Hippocampal formation (tissue), 2 donors: ENCODE measurements around the gene FAM120B.

ENCODE experiments used
- DNase-seq, 2 donors: peaks; one replicate each; lab custom pipeline; 2025; lab: John Stamatoyannopoulos, UW

FAM120B gene

DNA sequence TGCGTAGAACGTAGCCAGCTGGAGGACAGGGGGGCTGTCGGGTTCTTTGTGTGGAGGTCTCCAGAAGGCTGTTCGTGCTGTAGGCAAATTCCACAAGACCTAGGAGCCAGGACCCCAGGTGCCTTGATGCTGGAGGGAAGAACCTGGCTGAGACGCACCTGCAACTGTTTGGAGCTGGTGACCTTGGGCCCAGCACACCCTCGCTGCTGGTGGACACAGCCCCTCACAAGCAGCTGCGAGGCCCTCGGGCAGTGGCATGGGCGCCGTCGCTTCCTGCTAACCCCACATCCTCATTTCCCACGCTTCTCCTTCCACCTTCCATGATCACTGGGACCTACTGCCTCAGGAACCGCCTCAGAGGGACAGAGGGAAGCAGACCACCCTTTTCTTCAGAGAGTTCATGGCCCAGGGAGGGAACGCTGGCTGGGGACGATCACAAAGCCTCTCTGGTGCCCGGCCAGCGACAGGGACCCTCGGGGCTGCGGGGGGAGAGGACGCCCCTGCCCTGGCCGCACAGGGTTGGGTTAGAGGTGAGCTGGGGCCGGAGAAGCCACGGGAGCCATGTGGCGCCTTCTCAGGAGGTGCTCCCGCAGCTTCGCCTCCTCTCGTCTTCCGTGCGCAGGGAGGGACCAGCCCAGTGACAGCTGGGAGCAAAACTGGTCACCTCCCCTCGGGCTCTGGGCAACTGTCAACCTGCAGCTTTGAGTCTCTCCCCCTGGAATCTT, 34.1 kb upstream of the FAM120B start:
- DNase-seq, result no peak

DNA sequence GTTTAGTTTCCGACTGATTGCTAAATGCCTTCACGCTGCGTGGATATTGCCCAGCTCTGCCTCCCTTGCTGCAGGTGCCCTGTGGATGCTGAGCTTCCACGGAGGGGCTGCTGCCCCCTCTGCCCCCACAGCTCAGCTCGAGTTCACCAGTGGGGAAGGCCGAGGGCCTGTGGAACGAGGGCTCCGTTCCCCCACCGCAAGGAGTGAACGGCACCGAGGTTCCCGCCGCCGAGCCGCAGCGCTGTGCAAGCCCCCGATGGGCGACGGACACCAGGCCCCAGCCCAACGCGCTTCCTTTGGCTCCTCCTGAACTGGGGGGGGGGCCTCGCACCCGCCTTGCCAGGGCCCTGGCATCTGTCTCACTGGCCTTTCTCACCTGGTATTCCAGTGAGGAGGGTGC, 33.4 kb upstream of the FAM120B start:
- no peak for DNase-seq

DNA sequence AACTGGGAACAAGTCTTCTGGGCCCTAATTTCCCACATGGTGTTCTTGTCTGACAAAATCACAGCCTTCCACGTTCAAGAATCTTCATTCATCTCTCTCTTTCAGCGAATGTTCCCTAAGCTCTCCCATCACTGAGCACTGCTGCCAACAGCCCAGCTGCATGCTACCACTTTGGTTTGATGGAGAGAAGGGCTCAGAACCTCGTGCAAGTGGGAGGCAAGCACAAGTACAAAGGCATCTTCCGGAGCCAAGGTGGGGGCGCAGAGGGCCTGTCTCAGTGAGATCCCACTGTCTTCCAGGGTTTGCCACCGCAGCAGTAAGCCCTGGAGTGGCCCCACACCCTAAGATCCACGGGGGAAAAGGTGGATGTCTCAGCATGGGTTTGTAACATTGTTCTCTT, 32.9 kb upstream of the FAM120B start:
- DNase-seq, result no peak

DNA sequence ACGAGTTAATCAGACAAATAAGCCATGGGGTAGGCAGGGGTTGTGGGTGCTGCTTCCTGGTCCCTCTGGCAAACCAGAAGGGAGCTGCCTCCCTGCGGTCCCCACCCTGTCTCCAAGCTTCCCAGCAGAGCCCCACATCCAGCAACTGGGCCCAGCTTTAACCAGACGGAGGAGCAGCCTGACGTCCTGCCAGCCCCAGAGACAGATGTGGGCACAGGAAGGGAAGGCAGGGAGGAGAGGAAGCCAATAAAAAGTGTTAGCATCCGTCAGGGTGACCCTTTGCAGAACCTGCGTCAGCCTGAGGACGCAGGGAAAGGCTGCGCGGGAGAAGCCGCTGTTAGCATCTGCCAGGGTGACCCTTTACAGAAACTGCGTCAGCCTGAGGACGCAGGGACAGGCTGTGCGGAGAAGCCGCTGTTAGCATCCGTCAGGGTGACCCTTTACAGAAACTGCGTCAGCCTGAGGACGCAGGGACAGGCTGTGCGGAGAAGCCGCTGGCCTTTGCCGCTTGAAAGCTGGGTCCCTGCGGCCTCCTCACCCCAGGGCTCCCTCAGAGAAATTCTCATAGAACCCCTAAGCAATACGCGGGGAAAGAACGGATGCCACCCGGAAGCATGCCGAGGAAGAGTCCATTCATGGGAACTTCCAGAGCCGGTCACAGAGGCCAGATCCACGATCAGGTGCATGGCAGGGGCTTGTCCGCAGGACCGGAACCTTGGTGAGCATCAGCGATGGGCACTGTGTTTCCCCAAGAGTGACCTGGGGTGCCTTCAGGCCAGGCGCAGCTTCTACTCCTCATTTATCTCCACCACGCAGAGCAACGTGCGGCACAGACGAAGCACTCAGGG, 31.6 kb upstream of the FAM120B start:
- DNase-seq, result no peak

DNA sequence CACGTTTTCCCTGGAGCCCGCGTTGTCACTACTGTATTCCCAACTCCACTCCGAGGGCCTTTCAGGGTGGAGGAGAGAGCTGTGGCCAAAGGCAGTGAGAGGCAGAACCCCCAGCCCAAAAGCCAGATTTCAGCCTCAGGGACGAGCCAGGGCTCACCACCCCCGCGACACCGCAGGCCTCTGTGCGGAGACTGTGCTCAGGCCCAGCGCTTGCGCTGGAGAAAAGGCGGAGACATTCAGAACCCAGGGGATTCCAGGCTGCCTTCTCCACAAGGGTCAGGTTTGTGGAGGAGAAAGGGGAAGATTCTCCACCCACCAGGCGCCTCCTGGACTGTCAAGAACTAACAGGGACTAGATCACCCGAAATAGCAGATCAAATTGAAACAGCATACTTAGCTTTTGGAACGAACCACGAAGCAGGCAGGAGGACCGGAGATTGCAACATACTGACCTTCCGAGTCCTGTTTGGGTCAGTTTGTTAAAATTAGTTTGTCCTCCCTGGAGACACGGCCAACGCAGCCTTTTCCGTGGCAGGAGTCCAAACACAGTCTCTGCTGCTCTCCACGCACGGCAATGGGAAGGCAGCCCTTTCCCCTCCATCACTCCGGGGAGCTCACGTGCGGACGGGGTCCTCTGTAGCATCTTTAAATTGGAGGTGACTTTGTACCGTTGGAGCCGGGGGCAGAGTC, 30.0 kb upstream of the FAM120B start:
- DNase-seq, result no peak

DNA sequence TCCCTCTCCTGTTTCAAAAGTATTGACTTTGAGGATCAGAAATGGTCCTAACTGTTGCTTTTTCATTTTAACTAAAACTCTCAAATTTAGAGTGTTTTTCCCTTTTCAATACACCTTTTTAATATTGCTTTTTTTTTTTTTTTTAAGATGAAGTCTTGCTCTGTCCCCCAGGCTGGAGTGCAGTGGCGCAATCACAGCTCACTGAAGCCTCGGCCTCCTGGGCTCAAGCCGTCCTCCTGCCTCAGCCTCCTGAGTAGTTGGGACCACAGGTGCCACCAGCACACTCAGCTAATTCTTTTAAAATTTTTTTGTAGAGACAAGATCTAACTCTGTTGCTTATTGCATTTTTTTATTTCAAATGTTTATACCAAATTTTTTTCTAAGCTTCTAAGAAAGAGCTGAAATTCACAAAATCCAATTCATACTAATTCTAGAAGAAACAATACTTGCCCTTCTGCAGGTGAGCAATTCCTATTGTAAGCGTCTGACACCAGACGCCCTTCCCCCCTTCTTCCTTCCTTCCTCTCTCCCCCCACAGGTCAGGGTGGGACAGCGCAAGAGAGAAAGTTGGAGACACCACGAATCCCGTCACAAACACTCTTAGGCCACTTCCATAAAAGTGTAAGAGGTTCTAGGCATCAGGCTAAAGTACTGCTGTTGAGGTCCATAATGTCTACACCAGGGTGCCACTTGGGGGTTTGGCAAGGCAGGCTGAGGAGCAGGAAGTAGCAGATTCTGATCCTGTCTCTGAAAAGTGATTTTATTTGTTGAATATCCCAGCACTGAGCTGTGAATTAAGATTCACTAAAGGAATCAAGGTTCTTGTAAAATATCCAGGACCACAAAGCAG, 28.4 kb upstream of the FAM120B start:
- no peak for DNase-seq

DNA sequence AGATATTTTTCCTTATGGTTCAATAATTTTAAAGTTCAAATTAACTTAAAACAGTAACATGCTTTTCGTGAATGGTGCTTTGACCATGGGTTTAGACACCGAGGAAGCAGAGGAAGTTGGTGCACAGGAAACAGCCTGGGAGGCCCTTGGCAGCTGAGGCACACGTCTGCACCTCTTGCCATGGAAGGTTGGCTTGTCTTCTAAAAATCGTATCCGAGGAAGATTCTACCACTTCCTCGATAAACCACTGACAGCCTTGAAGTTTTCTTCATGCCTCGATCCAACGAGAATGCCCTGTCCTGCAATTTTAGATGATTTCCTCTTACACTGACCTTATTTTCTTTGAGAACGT, 27.8 kb upstream of the FAM120B start:
- DNase-seq, result no peak

DNA sequence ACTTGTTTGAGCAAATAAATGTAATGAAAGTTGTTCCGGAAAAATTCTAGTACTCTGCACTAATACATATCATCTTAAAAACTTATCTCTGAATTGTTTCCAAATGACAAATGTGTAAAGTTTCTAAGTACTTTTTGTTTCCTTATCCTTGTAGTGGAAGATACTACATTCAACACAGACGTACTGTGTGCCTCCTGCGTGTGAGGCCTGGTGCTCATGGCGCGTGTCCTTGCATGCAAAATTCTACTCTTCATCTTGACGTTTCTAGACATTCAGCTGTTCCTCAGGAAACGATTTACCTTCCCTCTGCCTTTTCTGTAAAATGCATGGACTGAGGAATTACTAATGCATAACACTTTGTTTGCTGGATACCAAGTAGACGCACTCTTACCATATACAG, 27.1 kb upstream of the FAM120B start:
- no peak for DNase-seq

DNA sequence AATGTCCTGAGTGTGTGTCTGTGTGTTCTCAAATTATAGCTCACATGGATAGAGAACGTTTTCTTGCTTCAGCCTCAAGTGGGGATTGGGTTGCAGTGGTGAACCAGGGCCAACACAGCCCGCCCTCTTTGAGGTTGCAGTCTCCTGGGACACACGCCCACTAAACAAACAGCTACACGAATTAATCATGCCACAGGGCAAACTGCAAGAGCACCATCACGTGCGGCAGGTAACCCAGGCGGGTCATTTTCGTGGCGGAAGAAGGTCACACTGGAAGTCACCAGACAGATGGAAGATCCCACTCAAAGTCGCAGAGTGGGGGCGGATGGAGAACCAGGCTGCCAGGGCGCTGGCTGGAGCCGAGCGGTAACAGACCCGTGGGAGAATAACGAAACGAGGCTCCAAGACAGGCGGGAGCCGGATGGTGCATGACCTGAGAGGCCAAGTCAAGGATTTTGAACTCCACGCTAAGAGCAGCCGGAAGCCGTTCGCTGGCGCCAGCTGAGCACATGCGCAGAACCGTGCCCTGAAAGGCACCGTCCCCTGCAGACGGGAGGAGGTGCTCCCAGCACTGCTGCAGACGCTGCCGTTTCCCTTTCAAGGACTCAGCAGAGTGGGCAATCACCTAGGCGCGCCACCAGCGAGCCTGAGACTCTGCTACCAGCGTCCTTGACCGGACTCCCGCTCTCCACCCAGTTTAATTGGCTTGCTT, 26.4 kb upstream of the FAM120B start:
- no peak for DNase-seq

DNA sequence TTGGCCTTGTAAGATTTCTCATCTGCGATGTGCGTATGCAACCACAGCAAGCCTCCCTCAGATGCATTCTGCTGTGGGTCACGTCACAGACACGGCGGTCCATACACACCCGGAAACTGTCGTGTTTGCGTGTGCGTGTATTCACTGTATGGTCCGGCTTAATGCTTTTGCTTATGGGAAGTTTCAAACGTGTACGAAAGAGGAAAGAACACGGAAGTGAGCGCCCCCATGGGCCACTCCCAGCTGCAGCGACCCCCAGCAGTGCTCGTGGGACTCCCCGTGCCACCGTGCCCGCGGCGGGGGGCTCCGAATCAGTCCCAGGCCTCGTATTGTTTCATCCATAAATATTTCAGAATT, 25.9 kb upstream of the FAM120B start:
- DNase-seq, result no peak

DNA sequence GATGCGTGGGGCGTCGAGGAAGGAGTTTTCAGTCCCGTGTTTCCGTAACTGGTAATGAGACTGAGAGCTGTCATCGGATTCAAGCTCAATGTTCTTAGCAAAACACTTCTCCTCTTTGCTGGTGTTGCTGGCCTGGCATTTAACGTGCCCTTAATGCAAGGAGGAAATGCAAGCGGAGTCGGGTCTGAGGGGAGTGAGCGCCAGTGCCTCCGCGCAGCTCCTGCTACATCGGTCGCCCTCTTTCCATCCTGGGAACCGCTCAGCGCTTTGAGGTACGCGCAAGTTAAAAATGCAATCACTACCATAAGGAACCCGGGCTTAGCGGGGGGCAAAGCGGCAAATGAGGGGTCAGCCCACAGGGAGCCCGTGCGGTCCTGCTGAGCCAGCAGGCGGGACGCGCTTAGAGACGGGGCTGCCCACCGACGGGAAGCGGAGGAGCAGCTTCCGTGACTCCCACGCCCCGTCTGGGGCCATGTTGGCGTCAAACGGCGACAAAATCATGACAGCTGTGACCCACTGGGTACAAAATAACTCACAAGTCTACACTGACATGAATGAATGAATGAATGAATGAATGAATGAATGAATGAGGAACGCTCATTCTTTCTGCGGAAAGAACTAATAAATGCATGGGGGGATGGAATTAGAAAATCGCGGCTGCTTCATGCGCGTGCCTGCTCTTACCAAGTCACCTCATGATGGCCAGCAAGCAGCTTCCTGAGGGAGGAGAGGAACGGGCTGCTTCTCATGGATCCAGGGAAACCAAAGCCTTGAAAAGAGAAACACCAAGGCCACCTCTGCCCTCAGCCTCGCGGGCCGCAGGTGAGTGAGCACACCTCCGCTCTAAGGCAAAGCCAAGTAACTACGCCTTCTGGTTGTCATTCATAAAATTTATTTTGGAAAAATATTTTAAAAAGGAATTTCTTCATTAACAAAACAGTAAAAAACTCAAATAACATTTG, 24.9 kb upstream of the FAM120B start:
- DNase-seq, result no peak

DNA sequence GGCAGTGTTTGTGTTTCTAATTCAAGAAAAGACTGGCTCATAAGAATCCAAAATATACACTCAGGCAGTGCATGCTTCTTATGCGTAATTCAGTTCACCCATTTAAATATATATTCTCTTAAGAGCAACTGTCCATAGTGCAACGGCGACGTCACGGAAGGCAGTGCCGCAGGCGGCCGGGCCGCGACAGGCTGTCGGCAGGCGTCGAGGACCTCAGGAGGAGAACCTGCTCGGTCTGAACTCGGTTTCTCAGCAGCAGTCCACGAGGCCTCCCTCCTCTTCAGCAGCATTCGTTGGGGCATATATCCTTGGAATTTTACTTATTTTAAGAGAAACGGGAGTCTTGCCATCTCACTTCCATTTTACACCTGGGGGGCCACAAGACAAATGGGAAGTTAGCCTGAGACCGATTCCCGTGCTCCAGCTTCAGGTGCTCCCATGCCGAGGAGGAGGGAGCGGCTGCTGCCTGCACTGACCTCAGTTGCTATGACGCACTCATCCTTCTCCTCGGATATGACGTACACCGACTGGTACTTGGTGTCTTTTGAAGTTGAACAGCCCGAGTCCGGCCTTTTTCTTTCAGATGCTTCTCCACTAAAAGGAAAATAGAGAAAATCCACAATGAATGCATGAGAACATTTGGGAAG, 23.9 kb upstream of the FAM120B start:
- no peak for DNase-seq

DNA sequence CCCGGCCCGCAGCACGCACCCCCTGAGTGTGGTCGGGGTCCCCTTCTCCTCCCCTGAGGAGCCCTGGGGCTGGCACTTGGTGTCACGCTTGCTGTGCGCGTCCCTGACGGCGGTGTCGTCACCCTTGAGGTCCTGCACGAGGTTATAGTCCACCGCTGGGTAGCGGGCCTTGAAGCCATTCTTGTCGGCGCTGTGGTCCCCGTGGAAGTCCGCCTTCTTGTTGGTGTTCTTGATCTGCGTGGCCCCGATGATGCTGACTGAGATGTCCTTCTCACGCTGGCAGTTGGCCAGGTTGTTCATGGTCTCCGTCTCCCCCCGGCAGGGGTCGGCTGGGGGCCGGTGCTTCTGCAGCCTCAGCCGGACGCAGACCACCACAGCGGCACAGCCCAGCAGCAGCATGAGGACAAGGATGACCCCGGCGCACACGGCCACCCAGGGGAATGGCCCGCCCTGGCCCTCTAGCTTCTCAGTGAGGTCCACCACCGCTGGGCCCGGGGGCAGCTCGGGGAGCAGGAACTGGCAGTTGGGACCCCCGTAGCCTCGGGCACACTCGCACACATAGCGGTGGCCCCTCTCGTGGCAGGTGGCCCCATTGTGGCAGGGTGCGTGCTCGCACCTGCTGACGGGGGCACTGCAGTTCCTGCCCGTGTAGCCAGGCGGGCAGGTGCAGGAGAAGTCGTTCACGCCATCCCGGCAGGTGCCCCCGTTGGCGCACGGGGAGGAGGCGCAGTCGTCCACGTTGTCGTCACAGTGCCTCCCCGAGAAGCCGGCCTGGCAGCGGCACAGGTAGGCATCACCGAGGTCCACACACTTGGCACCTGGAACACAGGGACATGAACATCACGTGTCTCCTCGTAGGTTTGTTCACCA, 23.1 kb upstream of the FAM120B start:
- DNase-seq, result no peak

DNA sequence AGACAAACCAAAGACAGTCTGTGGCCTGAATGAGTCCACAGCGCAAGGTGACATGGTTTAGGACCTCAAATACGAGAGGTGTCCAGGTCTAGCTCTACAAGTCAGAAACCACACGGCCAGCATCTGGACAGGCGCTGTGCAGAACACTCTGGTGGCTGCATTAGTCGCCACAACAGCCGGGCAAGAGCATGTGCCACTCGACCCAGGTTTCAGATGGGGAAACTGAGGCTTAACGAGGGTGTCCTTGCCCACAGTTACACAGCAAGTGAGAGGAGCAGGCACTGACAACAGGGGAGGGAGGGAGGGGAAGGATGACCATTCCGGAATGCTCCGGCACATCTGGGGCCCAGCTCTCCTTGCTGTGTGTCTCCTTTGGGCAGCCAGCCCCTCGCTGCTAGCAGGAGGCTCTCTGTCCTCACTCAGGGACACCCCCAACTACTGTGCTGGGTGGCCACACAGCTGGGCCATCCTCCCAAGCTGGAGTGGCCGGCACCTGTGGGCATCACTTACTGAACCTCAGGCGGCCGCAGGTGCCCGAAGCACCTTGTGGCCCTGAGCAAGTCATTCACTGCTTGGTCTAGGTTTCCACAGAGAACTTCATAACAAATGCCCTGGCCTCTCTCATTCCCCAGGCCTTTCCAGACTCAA, 22.3 kb upstream of the FAM120B start:
- no peak for DNase-seq

DNA sequence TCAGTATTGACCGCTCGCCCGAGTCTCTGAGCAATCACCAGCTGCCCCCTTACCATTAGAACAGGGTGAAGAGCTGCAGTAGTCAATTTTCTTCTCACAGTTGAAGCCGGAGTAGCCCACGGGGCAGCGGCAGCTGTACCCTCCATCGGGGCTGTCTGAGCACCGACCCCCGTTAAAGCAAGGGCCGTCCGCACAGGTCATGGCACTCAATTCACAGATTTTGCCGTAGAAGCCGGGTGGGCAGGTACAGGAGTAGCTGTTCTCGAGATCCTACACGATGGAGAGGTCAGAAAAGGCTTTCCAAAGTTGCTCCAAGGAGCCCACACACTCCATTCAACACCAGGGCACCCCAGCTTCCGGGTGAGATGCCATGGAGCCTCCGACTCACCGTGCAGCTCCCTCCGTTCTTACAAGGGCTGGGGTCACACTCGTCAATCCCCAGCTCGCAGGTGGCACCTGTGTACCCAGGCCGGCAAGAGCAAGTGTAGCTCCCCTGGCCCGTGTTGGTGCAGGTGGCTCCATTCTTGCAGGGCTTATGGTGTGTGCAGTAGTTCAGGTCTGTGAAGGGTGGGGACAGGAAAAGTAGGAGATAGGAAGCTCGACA, 21.6 kb upstream of the FAM120B start:
- DNase-seq, result no peak

DNA sequence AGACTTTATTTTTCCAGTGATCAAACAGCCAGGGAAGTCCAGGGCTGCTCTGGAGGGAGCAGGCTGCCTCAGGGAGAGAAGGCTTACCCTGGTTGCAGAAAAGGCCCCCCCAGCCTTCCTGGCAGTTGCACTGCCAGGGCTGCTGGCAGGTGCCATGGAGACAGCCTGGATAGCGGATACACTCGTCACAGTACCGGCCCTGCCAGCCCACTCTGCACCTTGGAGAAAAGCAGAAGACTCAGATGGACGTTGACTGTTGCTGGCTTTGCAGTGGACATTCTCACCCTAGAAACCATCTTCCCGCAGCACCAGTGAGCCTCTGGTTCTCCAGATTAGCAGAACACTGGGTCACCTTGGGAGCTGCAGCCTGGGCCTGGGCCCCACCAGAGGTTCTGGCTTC, 21.1 kb upstream of the FAM120B start:
- DNase-seq, result no peak

DNA sequence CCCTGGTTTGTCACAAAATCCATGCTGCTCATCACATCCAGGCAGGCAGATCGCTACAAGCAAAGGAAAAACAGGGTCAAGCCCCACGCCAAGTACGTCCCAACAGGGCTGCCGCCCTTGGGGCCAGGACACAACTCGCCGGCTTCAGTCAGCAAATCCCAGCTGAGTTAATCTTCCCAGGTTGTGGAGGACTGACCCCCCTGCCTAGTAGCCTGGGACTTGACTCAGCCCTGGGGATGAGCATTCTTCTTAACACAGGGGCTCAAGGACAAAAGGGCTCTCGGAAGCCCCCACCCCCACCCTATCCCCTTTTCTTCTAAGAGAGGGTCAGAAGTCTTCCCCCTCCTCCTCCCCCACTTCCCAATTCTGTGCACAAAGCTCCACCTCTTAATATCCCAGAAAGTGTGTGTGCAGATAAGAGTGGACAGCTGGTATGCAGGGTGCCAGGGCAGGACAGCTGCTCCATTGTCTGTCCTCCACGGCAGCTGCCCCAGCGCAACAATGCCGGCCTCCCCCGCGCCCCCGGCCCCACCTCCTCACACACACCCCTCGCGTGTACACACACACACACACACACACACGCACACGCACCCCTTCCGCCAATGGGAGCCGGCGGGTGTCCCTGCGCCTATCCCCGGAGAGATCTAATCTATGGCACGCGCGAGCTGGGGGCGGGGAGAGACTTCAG, 20.2 kb upstream of the FAM120B start:
- DNase-seq, result peak; percentile 64 to 84
